Measurements from ENCODE around the gene IFNL1.
A peak's percentile ranks its signal among the peaks of the same experiment; 100 is the strongest.
"Not testable (repeated sequence)": the region's sequence is repeated elsewhere in the genome, so short reads cannot be mapped to it uniquely, and the experiment has no call there.

The IFNL1 gene

GRCh38 chr19:39308531-39309304 is 12.5 kb downstream of the IFNL1 start:
- DNase-seq: no peak

GRCh38 chr19:39309305-39309670 is 13.1 kb downstream of the IFNL1 start:
- DNase-seq: not testable (repeated sequence)

GRCh38 chr19:39310558-39311311 is 14.5 kb downstream of the IFNL1 start:
- DNase-seq: no peak

- DNase-seq: no peak
These were observed 18.0 kb downstream of the IFNL1 start for GRCh38 chr19:39314016-39314728.

- DNase-seq: no peak
These were observed 19.7 kb downstream of the IFNL1 start for GRCh38 chr19:39315933-39316332.

- DNase-seq: no peak
These were observed 20.6 kb downstream of the IFNL1 start for GRCh38 chr19:39316627-39317321.

GRCh38 chr19:39317476-39317875 is 21.3 kb downstream of the IFNL1 start:
- no peak for DNase-seq

GRCh38 chr19:39318071-39318470 is 21.9 kb downstream of the IFNL1 start:
- DNase-seq: no peak

- no peak for DNase-seq
These were observed 22.5 kb downstream of the IFNL1 start for GRCh38 chr19:39318690-39319089.

GRCh38 chr19:39319098-39319891 is 23.1 kb downstream of the IFNL1 start:
- no peak for DNase-seq

GRCh38 chr19:39319892-39320248 is 23.7 kb downstream of the IFNL1 start:
- no peak for DNase-seq

GRCh38 chr19:39321117-39321831 is 25.1 kb downstream of the IFNL1 start:
- no peak for DNase-seq

- no peak for DNase-seq
These were observed 25.6 kb downstream of the IFNL1 start for GRCh38 chr19:39321832-39322176.

GRCh38 chr19:39324242-39324842 is 28.1 kb downstream of the IFNL1 start:
- no peak for DNase-seq

GRCh38 chr19:39325778-39326665 is 29.8 kb downstream of the IFNL1 start:
- peak; percentile 11 for DNase-seq

- no peak for DNase-seq
These were observed 31.3 kb downstream of the IFNL1 start for GRCh38 chr19:39327363-39328045.

GRCh38 chr19:39328046-39328705 is 32.0 kb downstream of the IFNL1 start:
- peak; percentile 26 for DNase-seq

GRCh38 chr19:39329948-39330347 is 33.7 kb downstream of the IFNL1 start:
- DNase-seq: no peak

GRCh38 chr19:39332293-39332692 is 36.1 kb downstream of the IFNL1 start:
- DNase-seq: no peak

Data from GDM1 (cell line).